ENCODE results near the gene SRRD. TPM values are rescaled to one million over a fixed set of nuclear protein-coding genes. Genes with fewer than 3 reads are reported as not detected.

The SRRD gene
- total RNA-seq, 1 experiment from 2014 or later, result 21.9 TPM

DNA sequence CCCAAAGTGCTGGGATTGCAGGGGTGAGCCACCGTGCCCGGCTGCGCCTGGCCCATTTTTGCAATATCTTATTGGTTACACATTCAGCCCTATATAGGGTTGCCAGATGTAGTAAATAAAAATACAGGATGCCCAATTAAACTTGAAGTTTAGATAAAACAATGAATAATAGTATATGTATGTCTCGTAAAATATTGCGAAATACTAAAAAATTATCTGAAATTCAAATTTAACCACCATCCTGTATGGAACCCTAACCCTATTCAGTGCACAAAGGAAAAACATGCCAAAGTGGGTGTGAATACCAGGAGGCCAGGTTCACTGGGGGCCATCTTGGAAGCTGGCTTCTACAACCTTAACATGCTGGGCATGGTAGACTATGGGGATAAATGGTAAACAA, 33.8 kb downstream of the SRRD start:
- TF ChIP-seq TCF7L2 (IDR thresholded peaks at IDR 0.05; ENCODE audit: low read depth, low read length), result no peak
- TF ChIP-seq, protein P1, sequence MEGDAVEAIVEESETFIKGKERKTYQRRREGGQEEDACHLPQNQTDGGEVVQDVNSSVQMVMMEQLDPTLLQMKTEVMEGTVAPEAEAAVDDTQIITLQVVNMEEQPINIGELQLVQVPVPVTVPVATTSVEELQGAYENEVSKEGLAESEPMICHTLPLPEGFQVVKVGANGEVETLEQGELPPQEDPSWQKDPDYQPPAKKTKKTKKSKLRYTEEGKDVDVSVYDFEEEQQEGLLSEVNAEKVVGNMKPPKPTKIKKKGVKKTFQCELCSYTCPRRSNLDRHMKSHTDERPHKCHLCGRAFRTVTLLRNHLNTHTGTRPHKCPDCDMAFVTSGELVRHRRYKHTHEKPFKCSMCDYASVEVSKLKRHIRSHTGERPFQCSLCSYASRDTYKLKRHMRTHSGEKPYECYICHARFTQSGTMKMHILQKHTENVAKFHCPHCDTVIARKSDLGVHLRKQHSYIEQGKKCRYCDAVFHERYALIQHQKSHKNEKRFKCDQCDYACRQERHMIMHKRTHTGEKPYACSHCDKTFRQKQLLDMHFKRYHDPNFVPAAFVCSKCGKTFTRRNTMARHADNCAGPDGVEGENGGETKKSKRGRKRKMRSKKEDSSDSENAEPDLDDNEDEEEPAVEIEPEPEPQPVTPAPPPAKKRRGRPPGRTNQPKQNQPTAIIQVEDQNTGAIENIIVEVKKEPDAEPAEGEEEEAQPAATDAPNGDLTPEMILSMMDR (IDR thresholded peaks at IDR 0.05), result no peak
- TF ChIP-seq, protein P2, sequence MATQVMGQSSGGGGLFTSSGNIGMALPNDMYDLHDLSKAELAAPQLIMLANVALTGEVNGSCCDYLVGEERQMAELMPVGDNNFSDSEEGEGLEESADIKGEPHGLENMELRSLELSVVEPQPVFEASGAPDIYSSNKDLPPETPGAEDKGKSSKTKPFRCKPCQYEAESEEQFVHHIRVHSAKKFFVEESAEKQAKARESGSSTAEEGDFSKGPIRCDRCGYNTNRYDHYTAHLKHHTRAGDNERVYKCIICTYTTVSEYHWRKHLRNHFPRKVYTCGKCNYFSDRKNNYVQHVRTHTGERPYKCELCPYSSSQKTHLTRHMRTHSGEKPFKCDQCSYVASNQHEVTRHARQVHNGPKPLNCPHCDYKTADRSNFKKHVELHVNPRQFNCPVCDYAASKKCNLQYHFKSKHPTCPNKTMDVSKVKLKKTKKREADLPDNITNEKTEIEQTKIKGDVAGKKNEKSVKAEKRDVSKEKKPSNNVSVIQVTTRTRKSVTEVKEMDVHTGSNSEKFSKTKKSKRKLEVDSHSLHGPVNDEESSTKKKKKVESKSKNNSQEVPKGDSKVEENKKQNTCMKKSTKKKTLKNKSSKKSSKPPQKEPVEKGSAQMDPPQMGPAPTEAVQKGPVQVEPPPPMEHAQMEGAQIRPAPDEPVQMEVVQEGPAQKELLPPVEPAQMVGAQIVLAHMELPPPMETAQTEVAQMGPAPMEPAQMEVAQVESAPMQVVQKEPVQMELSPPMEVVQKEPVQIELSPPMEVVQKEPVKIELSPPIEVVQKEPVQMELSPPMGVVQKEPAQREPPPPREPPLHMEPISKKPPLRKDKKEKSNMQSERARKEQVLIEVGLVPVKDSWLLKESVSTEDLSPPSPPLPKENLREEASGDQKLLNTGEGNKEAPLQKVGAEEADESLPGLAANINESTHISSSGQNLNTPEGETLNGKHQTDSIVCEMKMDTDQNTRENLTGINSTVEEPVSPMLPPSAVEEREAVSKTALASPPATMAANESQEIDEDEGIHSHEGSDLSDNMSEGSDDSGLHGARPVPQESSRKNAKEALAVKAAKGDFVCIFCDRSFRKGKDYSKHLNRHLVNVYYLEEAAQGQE (IDR thresholded peaks at IDR 0.05; ENCODE audit: insufficient read depth in 1 of 2, low read depth in 2 of 2, low read length in 1 of 2), result no peak
- no peak for TF ChIP-seq POLR2AphosphoS5 (IDR thresholded peaks at IDR 0.05; ENCODE audit: low read depth, low read length)
- TF ChIP-seq SIN3A (IDR thresholded peaks at IDR 0.05; ENCODE audit: borderline replicate concordance, insufficient read depth, low read depth, low read length), result no peak
- H3K27me3 ChIP-seq (ENCODE audit: control insufficient read depth, insufficient read depth, low read length), result no peaks in the 10 kb centered on the region
- no peak overlapping the region for H3K4me3 ChIP-seq (ENCODE audit: low read depth in 2 of 2, low read length in 2 of 2)
- in situ Hi-C loops (cut with HindIII; ENCODE audit: low pct_unique_long_range_greater_than_20kb, low sequenced_read_pairs) (no loop called here), intact Hi-C loops (cut with micrococcal nuclease; ENCODE audit: unreplicated experiment) (no loop called here)
- no peak for ATAC-seq
- CTCF ChIA-PET, result interaction anchor here (0.6 kb wide), 1 partner anchor 151 kb away, joined by 3 read pairs; no protein-coding TSS in a partner anchor
- no peaks in the 10 kb centered on the region for H3K9me3 ChIP-seq (ENCODE audit: control insufficient read depth, insufficient read depth, low read depth, low read length)
- no TSS peak for BruUV-seq (replicated peaks)
- DNase-seq (ENCODE audit: low read depth, low spot score), result no peak
- POLR2A ChIA-PET, result no interaction called here
- H3K4me1 ChIP-seq (ENCODE audit: control insufficient read depth, insufficient read depth, low read length), result peaks cover 7% of the 10 kb centered on the region; the same call in 1 of the 2 replicates
- no peak overlapping the region for H3K27ac ChIP-seq (ENCODE audit: low read length)
- no peaks in the 10 kb centered on the region; the same call in 1 of the 2 replicates for H3K36me3 ChIP-seq (ENCODE audit: control insufficient read depth, insufficient read depth, low read length)

DNA sequence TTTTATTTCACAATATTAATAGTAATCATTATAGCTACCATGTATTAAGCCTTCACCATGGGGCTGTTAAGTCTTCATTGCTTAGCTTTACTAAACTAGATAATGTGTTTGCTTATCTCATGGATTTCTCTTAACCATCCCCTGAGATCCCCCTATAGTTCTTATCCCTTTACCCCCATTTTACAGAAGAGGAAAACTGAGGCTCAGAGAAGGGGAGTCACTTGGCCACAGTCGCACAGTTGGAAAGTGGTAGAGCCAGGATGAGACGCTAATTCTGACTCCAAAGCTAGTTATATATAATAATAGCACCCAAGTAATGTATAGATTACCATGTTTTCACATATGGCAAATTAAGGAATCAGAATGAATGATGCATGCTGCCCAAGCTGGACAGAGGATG, 38.3 kb downstream of the SRRD start:
- no TSS peak for BruUV-seq (replicated peaks)
- in situ Hi-C loops (cut with HindIII; ENCODE audit: low pct_unique_long_range_greater_than_20kb, low sequenced_read_pairs), result no loop called here
- no peak overlapping the region for H3K27ac ChIP-seq (ENCODE audit: low read length)
- intact Hi-C loops (cut with micrococcal nuclease; ENCODE audit: unreplicated experiment), result no loop called here
- ChIA-PET POLR2A (no interaction called here), CTCF (no interaction called here)
- H3K9me3 ChIP-seq (ENCODE audit: control insufficient read depth, insufficient read depth, low read depth, low read length), result no peaks in the 10 kb centered on the region
- TF ChIP-seq, protein P1 (IDR thresholded peaks at IDR 0.05), result no peak
- TF ChIP-seq TCF7L2 (IDR thresholded peaks at IDR 0.05; ENCODE audit: low read depth, low read length) (no peak), SIN3A (IDR thresholded peaks at IDR 0.05; ENCODE audit: borderline replicate concordance, insufficient read depth, low read depth, low read length) (no peak), POLR2AphosphoS5 (IDR thresholded peaks at IDR 0.05; ENCODE audit: low read depth, low read length) (no peak)
- TF ChIP-seq, protein P2 (IDR thresholded peaks at IDR 0.05; ENCODE audit: insufficient read depth in 1 of 2, low read depth in 2 of 2, low read length in 1 of 2), result no peak
- ATAC-seq (no peak), DNase-seq (ENCODE audit: low read depth, low spot score) (no peak)
- H3K27me3 ChIP-seq (ENCODE audit: control insufficient read depth, insufficient read depth, low read length), result no peaks in the 10 kb centered on the region
- no peaks in the 10 kb centered on the region for H3K36me3 ChIP-seq (ENCODE audit: control insufficient read depth, insufficient read depth, low read length)
- no peaks in the 10 kb centered on the region for H3K4me1 ChIP-seq (ENCODE audit: control insufficient read depth, insufficient read depth, low read length)
- H3K4me3 ChIP-seq (ENCODE audit: low read depth in 2 of 2, low read length in 2 of 2), result no peak overlapping the region

Measured in Panc1 (cell line).